HG03558 (cell line): ENCODE data around the gene DCDC1.
A peak's percentile ranks its signal among the peaks of the same experiment; 100 is the strongest.

Experiments used
- ATAC-seq: cut with Tn5 transposase; IDR thresholded peaks from one replicate; pipeline ENCODE4 v1.9.1; 2021; ENCODE audit warnings: moderate number of reproducible peaks; ENCODE audit not compliant: unreplicated experiment; ENCODE audit errors: extremely low read depth

Gene DCDC1, protein sequence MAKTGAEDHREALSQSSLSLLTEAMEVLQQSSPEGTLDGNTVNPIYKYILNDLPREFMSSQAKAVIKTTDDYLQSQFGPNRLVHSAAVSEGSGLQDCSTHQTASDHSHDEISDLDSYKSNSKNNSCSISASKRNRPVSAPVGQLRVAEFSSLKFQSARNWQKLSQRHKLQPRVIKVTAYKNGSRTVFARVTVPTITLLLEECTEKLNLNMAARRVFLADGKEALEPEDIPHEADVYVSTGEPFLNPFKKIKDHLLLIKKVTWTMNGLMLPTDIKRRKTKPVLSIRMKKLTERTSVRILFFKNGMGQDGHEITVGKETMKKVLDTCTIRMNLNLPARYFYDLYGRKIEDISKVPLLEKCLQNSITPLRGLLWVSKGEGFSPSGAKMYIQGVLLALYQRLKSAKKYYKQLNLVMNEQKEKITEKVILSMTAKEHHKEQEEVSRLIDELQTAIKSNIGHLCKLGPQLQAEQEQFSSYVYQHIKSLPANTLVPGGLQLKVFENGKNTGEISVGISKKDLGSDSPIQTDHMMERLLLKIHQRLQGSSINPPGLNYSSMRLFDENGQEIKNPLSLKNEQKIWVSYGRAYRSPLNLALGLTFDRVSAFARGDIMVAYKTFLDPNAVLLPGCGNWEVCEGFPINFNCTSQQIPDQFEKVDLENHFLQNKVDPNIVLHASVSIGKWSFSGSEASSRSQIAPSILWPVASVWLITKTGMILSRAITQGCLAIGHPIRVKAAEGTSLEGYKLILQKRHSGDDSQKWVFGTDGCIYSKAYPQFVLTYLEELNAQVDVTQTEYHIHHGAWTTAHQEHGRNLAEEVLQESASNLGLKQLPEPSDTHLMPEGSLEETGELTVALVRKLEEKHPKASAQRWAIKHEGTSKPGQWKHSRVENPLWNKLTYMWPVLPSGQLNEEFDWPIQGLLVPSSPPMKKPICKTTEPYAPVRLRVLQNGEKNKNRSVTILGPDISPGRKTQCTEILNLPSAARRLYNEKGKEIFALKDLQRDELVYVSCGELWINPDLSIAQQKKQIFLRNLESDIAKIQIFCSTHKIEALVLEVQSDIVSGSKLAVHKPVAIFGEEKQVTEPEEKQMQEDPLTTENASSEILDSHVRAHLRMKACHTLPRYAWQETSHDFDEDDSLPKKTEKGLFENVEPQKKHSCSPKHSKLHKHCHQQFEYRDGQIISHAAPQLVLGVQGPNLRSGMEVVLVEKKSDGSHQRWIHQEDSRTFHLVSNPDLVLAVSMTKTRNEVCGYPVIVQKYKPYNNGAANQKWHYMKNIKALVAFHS (N-terminal part only)

DNA sequence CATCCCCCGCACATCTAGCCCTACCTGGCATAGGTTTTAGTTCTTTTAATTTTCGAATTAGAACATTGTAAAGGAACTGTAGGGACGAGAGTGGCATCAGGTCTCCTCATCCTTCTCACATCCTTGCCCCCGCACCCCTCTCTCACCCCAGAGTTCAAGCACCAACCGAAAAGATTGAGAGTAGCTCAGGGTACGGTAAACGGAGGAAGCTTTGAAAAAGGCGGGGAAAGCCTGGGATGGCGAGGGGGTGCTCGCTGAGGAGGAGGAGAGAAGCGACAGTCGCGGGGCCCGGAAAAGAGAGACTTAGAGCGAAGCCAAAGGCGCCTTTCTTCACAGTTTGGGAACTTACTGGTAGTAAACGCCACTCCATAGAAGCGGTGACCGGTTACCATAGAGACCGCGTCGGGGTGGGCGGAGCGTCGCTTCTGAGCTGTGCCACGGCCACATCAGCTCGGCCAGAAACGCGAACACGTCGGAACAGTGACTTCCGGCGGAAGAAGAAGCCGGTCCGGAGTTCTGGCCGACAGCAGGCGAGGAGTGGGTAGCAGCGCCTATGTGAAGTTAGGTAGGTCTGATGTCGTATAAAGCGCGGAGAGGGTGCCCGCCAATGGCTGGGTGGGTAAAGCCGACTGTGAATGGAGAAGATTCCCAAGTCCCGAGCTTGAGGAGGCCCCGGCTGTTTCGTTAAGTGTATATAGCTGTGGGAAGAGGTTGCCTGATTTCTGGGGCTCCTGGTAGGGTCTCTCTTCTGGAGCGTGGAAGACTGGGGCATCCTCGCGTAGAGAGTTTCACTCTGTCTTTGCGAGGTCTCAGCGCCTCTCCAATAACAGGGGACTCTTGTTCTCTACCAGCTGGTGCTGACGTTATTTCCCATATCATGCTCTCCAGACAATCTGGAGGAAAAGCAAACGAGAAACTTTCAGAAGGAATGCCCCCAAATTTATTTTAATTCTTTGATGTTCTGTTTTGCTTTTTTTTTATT, at the start of gene DCDC1, which contains the start of gene DNAJC24:
DCDC1 (minus strand) TSS at position 392 of the 982 bp plus-strand sequence. CDS start 41,459 bp downstream, outside the sequence.
DNAJC24 (plus strand) TSS at position 513 of the 982 bp plus-strand sequence. CDS start 889 bp downstream, outside the sequence.
- ATAC-seq: peak; percentile 98

DNA sequence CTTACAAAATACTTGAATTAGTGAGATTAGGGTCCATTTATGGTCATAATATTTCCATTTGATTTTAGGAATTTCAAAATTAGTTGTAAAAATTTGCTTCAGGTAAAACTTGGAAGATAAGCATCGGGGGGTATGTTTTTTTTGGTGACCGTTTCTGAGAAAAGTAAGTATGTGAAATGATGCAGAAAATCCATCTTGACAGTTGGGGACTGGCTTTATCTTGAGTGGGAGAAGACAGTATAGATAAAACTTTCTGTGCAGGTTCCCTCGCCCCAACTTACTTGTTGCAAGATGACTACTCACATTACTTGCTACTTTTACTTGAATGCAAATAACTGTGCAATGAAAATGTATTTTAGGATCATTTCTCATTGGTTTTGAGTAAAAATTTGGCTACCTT, 49.6 kb upstream of the DCDC1 start:
- ATAC-seq: no peak

DNA sequence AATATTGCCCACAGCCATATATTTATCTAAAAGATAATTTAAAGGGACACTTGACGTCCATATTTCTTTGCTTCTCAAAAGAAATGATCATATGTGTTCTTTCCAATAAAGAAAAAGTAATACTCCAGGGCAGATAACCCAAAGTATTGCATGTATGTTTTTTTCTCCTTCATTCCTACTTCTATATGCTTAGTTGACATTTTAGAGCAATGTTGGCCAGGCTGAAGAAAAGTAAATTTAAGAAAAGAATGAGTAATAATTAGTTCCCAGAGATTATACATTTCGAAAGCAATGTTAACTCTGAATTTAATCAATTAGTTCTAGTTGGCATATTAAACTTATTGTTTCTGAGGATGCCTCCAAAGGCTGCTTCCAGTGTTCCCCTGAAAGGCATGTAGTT, 48.3 kb upstream of the DCDC1 start:
- ATAC-seq: no peak

DNA sequence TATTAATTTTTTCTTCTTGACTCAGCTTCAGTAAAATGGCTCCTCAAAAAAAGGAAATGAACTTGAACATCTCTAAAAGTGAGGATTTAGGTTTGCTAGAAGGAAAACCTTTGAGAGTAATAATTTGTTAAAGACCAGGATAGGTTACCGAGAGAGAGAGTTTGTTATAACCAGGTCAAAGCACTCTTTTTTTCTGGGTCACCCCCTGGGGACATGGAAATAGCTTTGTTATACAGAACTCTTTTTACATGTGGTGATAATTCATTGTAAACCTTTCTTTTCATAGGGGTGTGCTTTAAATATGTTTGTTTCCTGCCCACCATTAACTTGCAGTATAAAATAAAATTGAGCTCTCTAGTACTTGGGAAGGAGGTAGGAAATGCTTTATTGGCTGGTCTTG, 47.8 kb upstream of the DCDC1 start:
- no peak for ATAC-seq

DNA sequence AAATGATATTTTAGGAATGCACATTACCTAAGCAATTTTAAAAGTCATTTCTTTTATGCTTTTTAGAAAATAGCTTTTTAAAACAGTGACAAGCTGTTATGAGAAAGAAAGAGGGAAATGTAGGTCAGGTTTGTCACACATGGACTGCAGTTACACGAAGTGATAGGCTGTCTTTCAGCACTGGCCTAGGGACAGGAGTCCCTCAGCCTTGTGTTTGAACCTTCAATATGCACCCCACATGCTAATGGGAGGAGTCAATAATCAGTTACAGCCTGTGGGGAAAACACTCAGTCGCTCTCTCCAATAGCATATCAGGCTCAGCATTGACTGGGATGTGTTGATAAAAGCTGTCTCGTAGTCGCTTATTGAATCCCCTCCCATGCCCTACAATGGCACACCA, 45.9 kb upstream of the DCDC1 start:
- no peak for ATAC-seq

DNA sequence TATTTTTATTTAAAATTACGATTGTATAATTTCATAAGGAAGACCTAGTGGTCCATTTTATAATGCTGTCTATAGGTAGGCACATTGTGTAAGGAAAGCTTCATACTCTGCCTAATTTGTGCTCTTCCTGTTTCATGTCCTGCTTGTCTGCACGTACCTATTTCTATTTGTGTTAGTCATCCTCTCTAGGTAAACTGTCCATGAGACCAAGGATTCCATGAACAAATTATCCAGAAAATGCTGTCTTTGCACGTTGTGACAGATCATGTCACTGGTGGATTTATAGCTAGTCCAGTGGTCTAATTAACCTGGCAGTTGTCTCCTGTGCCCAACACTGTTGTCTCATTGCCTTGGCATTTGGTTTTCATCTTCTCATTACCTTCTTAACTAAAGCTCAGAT, 44.8 kb upstream of the DCDC1 start:
- no peak for ATAC-seq

DNA sequence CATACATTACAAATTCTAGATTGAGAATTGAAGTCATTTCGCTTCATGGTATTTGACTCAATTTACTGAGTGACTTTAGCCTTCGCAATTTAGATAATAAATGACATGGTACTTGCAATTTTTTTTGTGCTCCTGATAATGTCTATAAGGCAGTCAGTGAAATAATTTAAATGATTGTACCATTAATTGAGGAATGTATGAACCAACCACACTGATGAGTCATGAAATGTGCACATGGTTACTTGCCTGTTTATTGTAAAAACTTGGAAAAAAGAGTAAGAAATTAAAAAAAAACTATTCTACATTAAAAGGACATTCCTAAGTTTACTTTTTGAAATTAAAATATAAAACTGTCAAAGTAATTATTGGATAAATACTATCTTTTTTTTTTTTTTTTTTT, 43.4 kb upstream of the DCDC1 start:
- ATAC-seq: no peak

DNA sequence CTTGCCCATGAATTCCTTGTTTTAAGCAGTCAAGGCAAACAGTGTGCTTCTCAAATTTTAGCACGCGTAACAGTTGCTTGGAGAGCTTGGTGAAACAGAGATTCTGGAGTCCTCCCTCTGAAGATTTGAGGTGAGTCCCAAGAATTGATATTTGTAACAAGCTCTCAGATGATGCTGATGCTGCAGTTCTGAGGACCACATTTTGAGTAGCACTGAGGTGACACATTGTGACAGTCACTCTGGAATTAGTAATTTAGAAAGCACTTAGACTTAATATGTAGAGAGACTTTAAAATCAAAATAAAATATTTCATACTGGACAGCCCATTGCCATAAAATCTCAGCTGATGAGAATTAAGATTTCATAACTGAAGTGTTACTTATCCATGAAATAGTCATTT, 38.7 kb upstream of the DCDC1 start:
- no peak for ATAC-seq

DNA sequence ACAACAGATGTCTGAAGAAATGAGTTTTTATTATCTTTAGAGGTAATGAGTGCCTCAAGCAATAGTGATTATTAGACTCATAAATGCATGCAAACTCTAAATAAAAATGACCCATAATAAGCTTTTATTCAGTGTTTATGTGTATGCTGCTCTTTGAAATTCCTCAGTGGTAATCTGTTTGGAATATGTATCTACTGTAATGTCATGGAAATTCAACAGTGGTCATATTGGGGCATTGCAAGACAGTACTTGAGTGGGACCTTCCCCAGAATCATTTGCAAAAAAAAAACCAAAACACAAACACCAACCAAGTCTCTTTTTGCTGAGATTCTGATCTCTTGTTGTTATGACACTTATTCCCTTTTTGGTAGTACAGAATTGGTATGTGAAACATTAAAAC, 35.1 kb upstream of the DCDC1 start:
- ATAC-seq: no peak

DNA sequence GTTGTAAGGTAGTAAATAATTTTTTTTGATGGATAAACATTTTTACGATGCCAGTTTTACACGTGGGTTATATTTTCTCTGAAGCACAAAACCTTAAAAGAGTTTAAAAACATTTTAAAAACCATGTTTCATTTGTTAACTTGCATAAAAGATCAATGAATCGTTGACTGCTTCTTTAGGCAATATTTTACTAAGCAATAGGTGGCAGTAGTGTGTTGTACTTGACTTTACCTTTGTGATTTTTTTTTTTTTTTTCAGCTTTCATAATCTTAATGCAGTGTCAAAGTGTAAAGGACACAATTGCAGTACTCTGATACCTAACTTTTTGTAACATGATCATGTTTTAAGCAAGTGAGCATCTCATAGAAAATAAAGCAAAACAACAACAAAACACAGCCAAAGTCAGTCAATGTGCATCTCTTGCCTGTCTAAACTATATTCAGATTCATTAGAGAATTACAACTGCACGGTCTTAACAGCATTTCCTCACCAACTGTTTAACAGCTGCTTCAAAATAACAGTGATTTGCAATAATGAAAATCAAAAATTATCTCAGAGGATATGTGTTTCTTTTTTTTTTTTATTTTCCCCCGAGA, 27.8 kb upstream of the DCDC1 start:
- ATAC-seq: no peak

DNA sequence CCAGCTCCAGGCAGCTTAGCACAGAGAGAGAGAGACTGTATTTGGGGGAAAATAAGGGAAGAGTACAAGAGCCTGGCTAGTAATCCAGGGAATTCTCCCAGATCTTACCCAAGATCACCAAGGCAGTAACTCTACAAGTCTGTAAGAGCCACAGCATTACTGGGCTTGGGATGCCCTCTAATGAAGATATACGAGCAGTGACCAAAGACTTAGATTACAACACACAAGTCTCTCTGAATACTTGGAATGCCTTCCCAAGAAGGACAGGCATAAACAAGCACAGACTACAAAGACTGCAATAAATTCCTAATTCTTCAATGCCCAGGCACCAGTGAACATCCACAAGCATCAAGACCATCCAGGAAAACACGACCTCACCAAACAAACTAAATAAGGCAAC, 17.8 kb upstream of the DCDC1 start:
- ATAC-seq: no peak

DNA sequence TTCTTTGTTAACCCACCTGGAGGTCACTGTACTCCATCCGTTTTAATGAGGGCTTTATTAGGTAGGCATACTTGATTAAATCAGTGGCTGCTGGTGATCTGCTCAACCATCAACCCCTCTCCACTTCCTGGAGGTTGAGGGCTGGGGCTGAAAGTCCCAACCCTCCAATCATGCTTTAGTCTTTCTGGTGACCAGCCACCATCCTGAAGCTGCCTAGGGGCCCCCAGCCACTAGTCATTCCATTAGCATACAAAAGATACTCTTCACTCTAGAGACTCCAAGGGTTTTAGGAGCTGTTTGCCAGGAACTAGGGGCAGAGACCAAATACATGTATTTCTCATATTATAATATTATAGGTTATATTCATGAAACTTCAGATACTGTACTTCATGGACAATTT, 13.6 kb upstream of the DCDC1 start:
- ATAC-seq: no peak

DNA sequence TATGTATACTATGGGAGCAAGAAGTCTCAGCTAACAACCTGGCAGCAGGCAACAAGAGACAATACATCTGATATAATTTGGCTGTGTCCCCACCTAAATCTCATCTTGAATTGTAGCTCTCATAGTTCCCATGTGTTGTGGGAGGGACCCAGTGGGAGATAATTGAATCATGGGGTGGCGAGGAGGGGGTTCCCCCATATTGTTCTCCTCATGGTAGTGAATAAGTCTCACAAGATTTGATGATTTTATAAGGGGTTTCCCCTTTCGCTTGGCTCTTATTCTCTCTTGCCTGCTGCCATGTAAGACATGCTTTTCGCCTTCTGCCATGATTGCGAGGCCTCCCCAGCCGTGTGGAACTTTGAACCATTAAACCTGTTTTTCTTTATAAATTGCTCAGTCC, 6.3 kb upstream of the DCDC1 start:
- no peak for ATAC-seq

DNA sequence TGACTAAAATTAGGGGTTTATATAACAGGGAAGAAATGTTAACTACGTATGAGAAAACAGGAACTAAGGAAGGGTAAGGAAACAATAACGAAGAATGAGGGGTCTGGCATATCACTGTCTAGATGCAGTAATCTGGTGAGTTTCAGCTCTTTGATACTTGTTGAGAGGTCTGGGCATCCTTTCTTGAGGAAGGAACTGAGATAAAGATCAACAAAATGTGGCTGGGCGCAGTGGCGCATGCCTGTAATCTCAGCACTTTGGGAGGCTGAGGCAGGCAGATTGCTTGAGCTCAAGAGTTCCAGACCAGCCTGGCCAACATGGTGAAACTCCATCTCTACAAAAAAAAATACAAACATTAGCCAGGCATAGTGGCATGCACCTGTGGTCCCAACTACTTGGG, 2.7 kb downstream of the DCDC1 start:
- ATAC-seq: no peak

DNA sequence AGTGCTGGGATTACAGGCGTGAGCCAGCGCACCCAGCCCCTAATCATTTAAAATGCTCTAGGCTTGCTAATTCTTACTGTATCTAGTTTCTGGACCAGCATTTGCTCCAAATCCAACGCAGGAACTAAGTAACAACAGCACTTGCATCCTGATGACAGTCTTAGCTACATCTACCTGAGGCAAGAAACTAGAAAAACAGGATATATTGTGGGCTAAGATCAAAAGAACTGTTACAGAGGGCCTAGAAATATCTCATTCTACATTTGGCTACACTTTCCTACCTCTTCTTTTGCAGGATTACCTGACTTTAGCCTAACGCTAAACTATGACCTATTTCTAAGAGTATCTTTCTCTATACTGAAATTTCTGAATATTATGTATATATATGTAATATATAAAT, 7.8 kb downstream of the DCDC1 start:
- ATAC-seq: no peak

DNA sequence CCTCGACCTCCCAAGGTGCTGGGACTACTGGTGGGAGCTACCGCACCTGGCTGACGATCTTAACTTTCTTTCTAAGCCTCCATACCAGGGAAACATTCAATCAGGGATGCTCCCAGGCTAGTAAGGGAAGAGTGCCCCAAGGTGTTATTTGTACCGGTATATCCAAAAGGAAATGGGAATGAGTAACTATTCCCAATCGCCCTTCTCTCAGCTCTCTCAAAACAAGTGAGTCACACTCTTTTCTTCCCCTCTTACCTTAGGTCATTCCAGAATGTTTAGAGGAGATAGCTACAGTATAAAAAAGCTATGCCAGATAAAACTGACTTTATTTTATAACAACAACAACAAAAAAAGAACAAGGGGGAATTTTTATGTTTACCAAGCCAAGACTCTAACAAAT, 13.7 kb downstream of the DCDC1 start:
- no peak for ATAC-seq

DNA sequence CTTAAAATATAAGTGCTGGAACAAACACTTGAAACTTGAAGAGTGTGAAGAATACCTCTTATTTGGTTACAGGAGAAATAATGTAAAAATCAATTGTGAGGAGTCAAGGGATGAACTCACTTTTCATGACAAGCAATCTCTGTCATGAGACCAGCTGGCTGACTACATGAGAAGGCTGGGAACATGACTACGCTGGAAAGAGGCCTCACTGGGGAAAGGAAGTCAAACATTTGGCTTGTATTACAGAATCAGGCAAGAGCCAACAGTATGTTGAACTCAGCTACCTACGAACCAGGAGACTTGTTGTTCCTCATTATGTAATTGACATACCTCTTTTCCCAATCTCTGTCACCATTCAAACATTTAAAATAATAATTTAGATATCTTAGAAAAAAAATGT, 14.4 kb downstream of the DCDC1 start:
- no peak for ATAC-seq

DNA sequence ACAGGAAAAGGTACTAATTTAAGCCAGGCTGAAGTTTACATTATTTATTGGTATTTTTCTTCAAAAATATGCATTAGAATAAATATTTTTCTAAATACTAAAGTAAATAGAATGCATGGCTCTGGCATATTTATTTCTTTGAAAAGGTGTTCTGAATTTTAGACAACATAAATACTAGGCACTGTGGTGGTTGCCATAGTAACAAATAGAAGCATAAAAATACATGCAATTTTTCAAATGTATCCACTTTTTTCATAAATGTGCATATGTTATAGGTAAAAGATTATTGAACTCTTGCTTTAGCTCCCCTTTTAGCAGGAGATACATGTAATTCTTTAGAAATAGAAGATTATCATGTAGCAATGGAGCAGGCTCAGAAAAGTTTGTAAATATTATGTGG, 18.4 kb downstream of the DCDC1 start:
- no peak for ATAC-seq
